GM21360 (cell line): ENCODE data around the gene SLC39A13.

ENCODE experiments used
- ATAC-seq: cut with Tn5 transposase; IDR thresholded peaks from one replicate; pipeline ENCODE4 v1.9.1; 2021; ENCODE audit warnings: mild to moderate bottlenecking, moderate library complexity; ENCODE audit not compliant: unreplicated experiment

SLC39A13 gene

GRCh38 chr11:47426062-47426956 is 17.9 kb downstream of the SLC39A13 start, which contains the start of gene PSMC3:
Gene PSMC3, minus strand, starts transcription at chr11:47426439. Its CDS starts 160 bp downstream, at chr11:47426279.
- peak; percentile 92 for ATAC-seq

- no peak for ATAC-seq
These were observed 22.1 kb downstream of the SLC39A13 start for GRCh38 chr11:47430524-47430923.

GRCh38 chr11:47431356-47432083 is 23.1 kb downstream of the SLC39A13 start:
- ATAC-seq: no peak

- no peak for ATAC-seq
These were observed 24.8 kb downstream of the SLC39A13 start for GRCh38 chr11:47433157-47433556.

GRCh38 chr11:47434011-47434786 is 25.8 kb downstream of the SLC39A13 start:
- ATAC-seq: no peak

GRCh38 chr11:47435687-47436086 is 27.3 kb downstream of the SLC39A13 start:
- no peak for ATAC-seq

GRCh38 chr11:47436726-47437125 is 28.3 kb downstream of the SLC39A13 start:
- ATAC-seq: no peak

- no peak for ATAC-seq
These were observed 28.9 kb downstream of the SLC39A13 start for GRCh38 chr11:47437218-47437745.

GRCh38 chr11:47437746-47438418 is 29.5 kb downstream of the SLC39A13 start:
- ATAC-seq: no peak

GRCh38 chr11:47438721-47439120 is 30.3 kb downstream of the SLC39A13 start:
- no peak for ATAC-seq

GRCh38 chr11:47440054-47440476 is 31.7 kb downstream of the SLC39A13 start:
- ATAC-seq: no peak

- ATAC-seq: no peak
These were observed 33.0 kb downstream of the SLC39A13 start for GRCh38 chr11:47441421-47441820.

- ATAC-seq: no peak
These were observed 34.1 kb downstream of the SLC39A13 start for GRCh38 chr11:47442514-47442913.

- no peak for ATAC-seq
These were observed 34.8 kb downstream of the SLC39A13 start for GRCh38 chr11:47443028-47443700.

- no peak for ATAC-seq
These were observed 35.4 kb downstream of the SLC39A13 start for GRCh38 chr11:47443817-47444216.

- no peak for ATAC-seq
These were observed 37.5 kb downstream of the SLC39A13 start for GRCh38 chr11:47445840-47446239.

- no peak for ATAC-seq
These were observed 38.4 kb downstream of the SLC39A13 start for GRCh38 chr11:47446833-47447232.

GRCh38 chr11:47447906-47448305 is 39.5 kb downstream of the SLC39A13 start:
- no peak for ATAC-seq

GRCh38 chr11:47448566-47449427 is 40.4 kb downstream of the SLC39A13 start, which contains the start of gene RAPSN:
Gene RAPSN, minus strand, starts transcription at chr11:47449136. Its CDS starts 172 bp downstream, at chr11:47448964.
- no peak for ATAC-seq
